Right lobe of liver (tissue), 4 donors: Measurements from ENCODE around the gene ZDHHC14.

Experiments
- CTCF ChIP-seq, 4 donors: fragments of 200-600 bp in 3 of 4; fragments of 450-650 bp in 1 of 4; IDR thresholded peaks; one replicate each; pipeline versions ENCODE4 v1.5.1 to v1.8.0; 2016 to 2022; ENCODE audit warnings: antibody characterized with exemption in 4 of 4, mild to moderate bottlenecking in 2 of 4
- POLR2A ChIP-seq: fragments of 450-650 bp; IDR thresholded peaks from one replicate; pipeline ENCODE4 v1.6.1; 2017; ENCODE audit warnings: antibody characterized with exemption, mild to moderate bottlenecking
- donor health status: DM: no; HTN: no; CAD: no.
- donor health status: DM: no; HTN: no; CAD: no.
- donor health status: DM: no; HTN: yes; CAD: no.

- TF ChIP-seq CTCF (IDR thresholded peaks at IDR 0.05): no peak
- TF ChIP-seq POLR2A: no peak
These were observed 152.3 kb downstream of the ZDHHC14 start for GRCh38 chr6:157533048-157533871.
